HG03280 (cell line): Measurements from ENCODE around the gene MYL9.

Source experiments
- ATAC-seq: cut with Tn5 transposase; IDR thresholded peaks from one replicate; pipeline ENCODE4 v1.9.1; 2021; ENCODE audit warnings: mild to moderate bottlenecking, moderate library complexity; ENCODE audit not compliant: unreplicated experiment

MYL9 gene

DNA sequence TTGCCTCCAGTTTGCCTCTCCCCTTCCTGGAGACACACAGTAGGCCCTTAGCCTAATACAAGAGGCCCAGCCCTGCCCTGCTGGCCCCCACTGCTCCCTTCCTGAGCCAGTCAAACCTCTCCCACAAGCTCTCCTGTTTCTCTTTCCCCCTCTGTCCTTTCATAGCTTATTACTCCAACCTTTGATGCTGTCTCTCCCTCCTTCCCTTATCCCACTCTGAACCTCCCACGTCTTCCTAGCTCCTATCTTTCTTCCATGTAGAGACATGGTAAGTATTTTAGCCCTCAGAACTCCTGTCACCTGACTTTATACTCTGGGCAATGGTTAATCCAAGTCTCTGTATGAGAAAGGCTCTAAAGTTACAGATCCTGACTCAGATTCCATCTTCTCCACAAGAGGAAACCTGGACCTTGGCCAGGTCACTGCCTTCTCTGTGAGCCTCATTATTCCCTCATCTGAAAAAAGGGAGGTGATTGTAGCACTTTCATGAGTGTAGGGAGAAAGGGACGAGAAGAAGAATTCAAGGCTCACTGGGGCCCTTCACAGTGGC is 38.8 kb downstream of the MYL9 start:
- no peak for ATAC-seq

DNA sequence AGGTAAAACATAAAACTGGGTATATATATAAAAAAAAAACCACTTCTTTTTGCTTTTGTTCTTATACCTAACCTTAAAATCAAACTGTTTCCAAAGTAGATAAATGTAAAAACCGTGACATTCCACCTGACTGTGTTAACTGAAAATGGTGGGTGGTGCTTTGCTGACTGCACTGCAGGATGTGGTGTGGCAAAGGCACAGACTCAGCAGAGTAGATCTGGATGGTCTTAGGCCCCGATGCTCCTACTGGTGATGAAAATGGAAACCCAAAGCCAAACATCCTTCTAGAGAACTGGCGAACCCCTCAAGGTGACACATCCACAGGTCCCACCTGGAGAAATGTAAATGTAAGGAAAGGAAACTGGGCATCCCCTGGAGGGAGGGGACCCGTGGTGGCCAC is 41.0 kb downstream of the MYL9 start:
- ATAC-seq = no peak

DNA sequence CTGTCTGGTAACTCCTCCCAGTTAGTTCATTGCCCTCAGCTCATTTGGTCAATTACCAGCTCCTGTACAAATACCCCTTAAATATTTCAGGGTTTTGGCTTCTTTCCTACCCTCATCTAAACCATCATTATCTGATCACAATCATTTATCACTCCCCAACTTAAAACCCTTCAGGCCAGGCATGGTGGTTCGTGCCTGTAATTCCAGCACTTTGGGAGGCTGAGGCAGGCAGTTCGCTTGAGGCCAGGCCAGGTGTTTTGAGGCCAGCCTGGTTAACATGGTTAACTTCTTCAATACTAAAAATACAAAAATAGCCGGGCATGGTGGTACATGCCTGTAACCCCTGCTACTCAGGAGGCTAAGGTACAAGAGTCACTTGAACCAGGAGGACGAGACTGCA is 41.5 kb downstream of the MYL9 start:
- ATAC-seq = no peak

DNA sequence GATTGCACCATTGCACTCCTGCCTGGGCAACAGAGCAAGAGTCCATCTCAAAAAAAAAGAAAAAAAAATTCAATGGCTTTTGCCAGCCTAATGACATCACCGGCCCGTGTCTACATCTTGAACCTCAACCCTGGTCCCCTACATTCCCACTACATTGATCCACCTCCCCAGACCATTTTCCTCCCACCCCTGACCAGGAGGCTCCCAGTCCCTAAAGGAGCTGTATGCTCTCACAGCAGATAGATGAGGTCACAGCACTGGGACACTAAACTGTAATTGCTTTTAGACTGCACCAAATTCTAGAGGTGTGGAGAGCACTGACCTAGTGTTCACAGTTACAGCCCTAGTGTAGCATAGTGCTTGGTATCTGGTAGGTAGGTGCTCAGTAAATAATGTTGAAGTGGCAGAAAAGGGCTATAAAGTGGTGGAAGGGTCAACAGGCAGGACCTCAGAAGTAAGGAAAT is 42.7 kb downstream of the MYL9 start:
- no peak for ATAC-seq

DNA sequence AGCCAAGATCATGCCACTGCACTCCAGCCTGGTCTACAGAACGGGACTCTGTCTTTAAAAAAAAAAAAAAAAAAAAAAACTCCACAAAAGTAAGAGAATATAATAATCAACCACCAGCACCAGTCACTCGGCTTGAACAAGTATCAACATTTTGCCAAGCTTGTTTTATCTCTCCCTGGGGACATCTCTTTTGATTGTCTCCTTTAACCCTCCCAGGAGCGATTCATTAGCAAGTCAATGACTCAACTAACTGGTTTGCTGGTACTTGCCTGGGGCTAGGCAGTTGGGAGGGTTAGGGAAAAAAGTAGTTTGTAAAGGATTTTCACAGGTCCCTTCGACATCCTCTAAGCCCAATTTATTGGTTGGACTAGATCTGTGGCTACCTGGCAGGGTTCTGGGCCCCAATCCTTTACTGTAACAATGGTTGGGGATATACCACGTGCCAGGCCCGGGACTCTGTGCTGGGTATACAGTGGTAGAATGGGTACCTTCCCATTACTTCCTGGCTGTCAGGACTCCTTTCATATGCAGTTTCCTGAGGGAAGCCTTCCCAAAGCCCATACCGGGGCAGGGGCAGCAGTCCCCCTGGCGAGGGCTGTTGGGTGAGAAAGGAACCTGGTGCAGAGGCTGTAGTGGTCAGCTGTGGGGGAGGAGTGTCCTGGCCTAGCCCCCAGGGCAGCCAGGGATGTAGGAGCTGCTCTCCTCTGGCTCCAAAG is 44.2 kb downstream of the MYL9 start:
- ATAC-seq = no peak

DNA sequence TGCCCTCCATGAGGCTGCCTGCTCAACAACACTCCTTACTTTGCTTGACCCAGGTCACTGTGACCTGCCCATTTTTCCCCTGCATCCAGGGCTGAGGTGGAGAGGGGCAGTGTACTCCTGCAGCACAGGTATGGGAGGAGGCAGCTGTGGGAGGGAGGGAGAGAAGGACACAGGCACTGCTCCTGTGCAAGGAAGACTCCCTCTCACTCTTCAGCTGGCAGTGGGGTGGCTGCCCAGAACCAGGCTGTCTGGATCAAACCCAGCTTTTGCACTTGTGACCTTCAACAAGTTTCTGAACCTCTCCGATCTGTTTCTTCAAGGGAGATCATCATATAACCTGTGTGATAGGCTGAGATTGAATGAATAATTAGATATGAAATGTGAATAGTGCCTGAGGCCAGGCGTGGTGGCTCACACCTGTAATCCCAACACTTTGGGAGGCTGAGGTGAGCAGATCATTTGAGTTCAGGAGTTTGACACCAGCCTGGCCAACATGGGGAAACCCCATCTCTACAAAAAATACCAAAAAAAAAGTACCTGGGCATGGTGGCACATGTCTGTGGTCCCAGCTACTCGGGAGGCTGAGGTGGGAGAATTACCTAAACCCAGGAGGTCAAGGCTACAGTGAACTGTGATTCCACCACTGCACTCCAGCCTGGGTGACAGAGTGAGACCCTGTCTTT is 46.2 kb downstream of the MYL9 start:
- ATAC-seq = no peak

DNA sequence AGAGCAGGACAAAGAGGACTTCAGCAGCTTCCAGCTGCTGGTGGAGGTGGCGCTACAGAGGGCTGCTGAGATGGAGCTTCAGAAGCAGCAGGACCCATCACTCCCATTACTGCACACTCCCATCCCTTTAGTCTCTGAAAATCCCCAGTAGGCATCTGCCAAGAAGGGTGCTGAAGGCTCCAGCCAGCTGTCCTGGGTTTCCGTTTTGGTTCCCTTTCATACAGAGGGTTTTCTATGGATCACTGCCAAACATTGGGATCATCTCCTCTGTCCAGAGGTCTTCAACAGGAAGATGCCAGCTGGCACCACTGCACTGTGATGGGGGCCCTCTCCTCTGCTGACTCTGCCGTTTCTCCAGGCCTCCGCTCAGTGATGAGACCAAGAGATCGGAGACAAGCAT is 50.0 kb downstream of the MYL9 start:
- no peak for ATAC-seq

DNA sequence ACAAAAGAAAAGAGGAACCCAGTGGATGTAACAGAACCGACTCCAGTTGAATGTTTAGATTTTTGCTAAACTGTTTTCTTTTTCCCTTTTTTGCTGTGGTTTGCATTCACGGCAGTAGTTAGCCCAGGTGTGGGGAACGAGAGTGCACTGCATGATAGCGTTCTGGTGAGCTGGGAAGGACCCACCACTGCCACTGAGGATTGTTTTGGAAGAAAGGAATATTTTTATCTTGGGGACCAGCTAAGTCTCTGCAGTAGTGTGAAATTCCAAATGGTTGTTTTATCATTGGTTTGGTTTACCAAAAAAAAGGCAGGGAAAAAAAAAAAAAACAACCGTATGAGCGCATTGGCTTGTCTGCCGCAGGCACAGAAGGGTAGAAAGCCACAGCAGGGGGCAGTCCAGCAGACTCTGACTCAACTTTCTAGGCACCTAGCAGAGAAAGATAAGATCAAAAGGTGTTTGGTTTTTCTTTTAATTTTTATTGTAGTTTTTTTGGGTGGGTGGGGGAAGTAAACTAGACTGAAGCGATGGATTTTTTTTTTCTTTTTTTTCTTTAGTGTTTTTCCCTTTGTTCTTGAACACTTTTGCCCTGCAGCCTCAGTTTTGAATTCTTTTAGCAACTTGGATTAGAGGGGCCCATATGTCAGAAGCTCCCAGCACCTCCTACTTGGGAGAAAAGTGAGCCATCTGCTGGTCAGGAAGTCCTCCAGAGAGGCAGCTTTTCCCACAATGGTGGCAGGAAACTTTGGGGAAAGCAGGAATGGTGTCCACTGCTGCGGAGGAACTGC is 50.7 kb downstream of the MYL9 start:
- no peak for ATAC-seq

DNA sequence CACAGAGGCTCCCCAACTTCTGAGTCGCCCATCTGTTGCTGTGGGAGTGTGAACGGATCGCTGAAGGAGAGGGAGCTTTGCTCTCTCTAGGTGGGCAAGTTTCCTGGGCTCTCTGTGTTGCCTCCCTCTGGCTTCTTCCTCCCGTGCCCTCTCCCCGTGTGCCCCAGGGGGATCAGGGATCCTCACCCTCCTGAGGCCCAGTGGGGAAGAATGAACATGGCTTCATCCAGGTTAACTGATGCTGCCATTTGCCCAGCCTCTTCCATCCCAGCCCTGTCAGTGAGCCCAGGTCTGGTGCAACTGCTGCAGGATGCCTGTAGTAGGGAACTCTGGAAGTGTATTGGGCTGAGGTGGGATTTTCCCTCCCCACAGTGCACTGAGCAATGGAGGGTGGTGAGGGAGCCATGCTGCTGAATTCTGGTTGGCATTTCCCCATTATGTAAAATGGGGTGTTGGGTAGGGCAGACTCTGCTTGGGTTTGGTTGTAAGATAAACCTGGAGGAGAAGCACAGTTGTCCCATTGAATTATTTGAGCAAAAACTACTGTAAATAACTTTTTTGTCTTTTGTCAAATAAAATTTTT is 52.1 kb downstream of the MYL9 start:
- ATAC-seq = no peak

DNA sequence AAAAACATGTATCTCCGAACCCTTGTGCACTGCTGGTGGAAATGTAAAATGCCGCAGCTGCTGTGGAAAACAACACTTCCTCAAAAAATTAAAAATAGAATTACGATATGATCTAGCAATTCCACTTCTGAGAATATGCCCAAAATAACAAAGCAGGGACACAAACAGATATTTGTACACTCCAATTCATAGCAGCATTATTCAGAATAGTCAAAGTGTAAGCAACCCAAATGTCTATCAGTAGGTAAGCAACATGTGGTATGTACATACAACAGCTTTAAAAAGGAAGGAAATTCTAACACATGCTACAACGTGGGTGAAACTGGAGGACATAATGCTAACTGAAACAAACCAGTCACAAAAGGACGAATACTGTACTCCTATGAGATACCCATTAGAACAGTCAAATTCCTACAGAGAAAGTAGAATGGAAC is 58.6 kb downstream of the MYL9 start:
- ATAC-seq = no peak
